ENCODE results near the gene XIAP.

XIAP gene

GRCh38 chrX:123943488-123943887, 83.6 kb downstream of the XIAP start:
- no peak overlapping the region for H3K4me3 ChIP-seq (ENCODE audit: low read depth in 1 of 2, low read length in 2 of 2)

GRCh38 chrX:123949846-123950245, 90.0 kb downstream of the XIAP start:
- Histone ChIP-seq H3K27ac (ENCODE audit: low read depth, low read length) (no peak overlapping the region), H3K27me3 (ENCODE audit: control insufficient read depth in 1 of 2, insufficient read depth in 2 of 2, low read length in 2 of 2) (no peaks in the 10 kb centered on the region), H3K4me3 (ENCODE audit: low read depth in 1 of 2, low read length in 2 of 2) (no peak overlapping the region), H3K9me3 (ENCODE audit: control insufficient read depth in 1 of 2, low read length in 2 of 2) (no peaks in the 10 kb centered on the region), H3K4me1 (ENCODE audit: control insufficient read depth in 1 of 2, insufficient read depth in 2 of 2, low read length in 2 of 2) (peaks cover 0 to 3% of the 10 kb centered on the region in 2 donors), H3K9ac (ENCODE audit: low read depth in 1 of 2, low read length in 2 of 2) (no peak overlapping the region), H3K36me3 (ENCODE audit: control insufficient read depth in 1 of 2, insufficient read depth in 2 of 2, low read length in 2 of 2) (no peaks in the 10 kb centered on the region)

More at GRCh38 chrX:123943488-123943887, 83.6 kb downstream of the XIAP start:
- no peak overlapping the region for H3K27ac ChIP-seq (ENCODE audit: low read depth, low read length)
- H3K36me3 ChIP-seq (ENCODE audit: control insufficient read depth in 1 of 2, insufficient read depth in 2 of 2, low read length in 2 of 2) = no peaks in the 10 kb centered on the region
- no peak overlapping the region for H3K9ac ChIP-seq (ENCODE audit: low read depth in 1 of 2, low read length in 2 of 2)
- H3K9me3 ChIP-seq (ENCODE audit: control insufficient read depth in 1 of 2, low read length in 2 of 2) = no peaks in the 10 kb centered on the region
- H3K4me1 ChIP-seq (ENCODE audit: control insufficient read depth in 1 of 2, insufficient read depth in 2 of 2, low read length in 2 of 2) = peaks cover 0 to 4% of the 10 kb centered on the region in 2 donors
- H3K27me3 ChIP-seq (ENCODE audit: control insufficient read depth in 1 of 2, insufficient read depth in 2 of 2, low read length in 2 of 2) = no peaks in the 10 kb centered on the region

GRCh38 chrX:123959281-123960063, 99.6 kb downstream of the XIAP start:
- H3K27ac ChIP-seq (ENCODE audit: low read depth, low read length) = peak overlapping the region; percentile 89
- H3K9ac ChIP-seq (ENCODE audit: low read depth in 1 of 2, low read length in 2 of 2) = peak overlapping the region; percentile 80 to 85
- no peaks in the 10 kb centered on the region for H3K9me3 ChIP-seq (ENCODE audit: control insufficient read depth in 1 of 2, low read length in 2 of 2)

GRCh38 chrX:123960956-123961267, 101.1 kb downstream of the XIAP start:
- peak overlapping the region; percentile 86 to 97 for H3K9ac ChIP-seq (ENCODE audit: low read depth in 1 of 2, low read length in 2 of 2)
- peak overlapping the region; percentile 92 for H3K27ac ChIP-seq (ENCODE audit: low read depth, low read length)
- H3K27me3 ChIP-seq (ENCODE audit: control insufficient read depth in 1 of 2, insufficient read depth in 2 of 2, low read length in 2 of 2) = no peaks in the 10 kb centered on the region
- peaks cover 0 to 9% of the 10 kb centered on the region in 2 donors for H3K4me1 ChIP-seq (ENCODE audit: control insufficient read depth in 1 of 2, insufficient read depth in 2 of 2, low read length in 2 of 2)
- no peaks in the 10 kb centered on the region for H3K36me3 ChIP-seq (ENCODE audit: control insufficient read depth in 1 of 2, insufficient read depth in 2 of 2, low read length in 2 of 2)
- H3K9me3 ChIP-seq (ENCODE audit: control insufficient read depth in 1 of 2, low read length in 2 of 2) = no peaks in the 10 kb centered on the region
- H3K4me3 ChIP-seq (ENCODE audit: low read depth in 1 of 2, low read length in 2 of 2) = peak overlapping the region; percentile 81

More at GRCh38 chrX:123959281-123960063, 99.6 kb downstream of the XIAP start:
- Histone ChIP-seq H3K4me1 (ENCODE audit: control insufficient read depth in 1 of 2, insufficient read depth in 2 of 2, low read length in 2 of 2) (peaks cover 0 to 6% of the 10 kb centered on the region in 2 donors), H3K27me3 (ENCODE audit: control insufficient read depth in 1 of 2, insufficient read depth in 2 of 2, low read length in 2 of 2) (no peaks in the 10 kb centered on the region), H3K4me3 (ENCODE audit: low read depth in 1 of 2, low read length in 2 of 2) (peak overlapping the region; percentile 76 to 84), H3K36me3 (ENCODE audit: control insufficient read depth in 1 of 2, insufficient read depth in 2 of 2, low read length in 2 of 2) (no peaks in the 10 kb centered on the region)

- peak within 1 kb of the TSS; percentile 92 for H3K27ac ChIP-seq (ENCODE audit: low read depth, low read length)
- H3K4me1 ChIP-seq (ENCODE audit: control insufficient read depth in 1 of 2, insufficient read depth in 2 of 2, low read length in 2 of 2) = peaks cover 0 to 9% of the 10 kb centered on the region in 2 donors
- peak within 1 kb of the TSS; percentile 86 to 97 for H3K9ac ChIP-seq (ENCODE audit: low read depth in 1 of 2, low read length in 2 of 2)
- H3K9me3 ChIP-seq (ENCODE audit: control insufficient read depth in 1 of 2, low read length in 2 of 2) = no peaks in the 10 kb centered on the region
- no peaks in the 10 kb centered on the region for H3K27me3 ChIP-seq (ENCODE audit: control insufficient read depth in 1 of 2, insufficient read depth in 2 of 2, low read length in 2 of 2)
- no peaks in the 10 kb centered on the region for H3K36me3 ChIP-seq (ENCODE audit: control insufficient read depth in 1 of 2, insufficient read depth in 2 of 2, low read length in 2 of 2)
- peak within 1 kb of the TSS; percentile 81 for H3K4me3 ChIP-seq (ENCODE audit: low read depth in 1 of 2, low read length in 2 of 2)
Observed at GRCh38 chrX:123961268-123962005, 101.6 kb downstream of the XIAP start, which contains the start of gene STAG2. Gene STAG2 (plus strand): TSS chrX:123961706. CDS start chrX:124022628, 60,922 bp downstream.

DNA sequence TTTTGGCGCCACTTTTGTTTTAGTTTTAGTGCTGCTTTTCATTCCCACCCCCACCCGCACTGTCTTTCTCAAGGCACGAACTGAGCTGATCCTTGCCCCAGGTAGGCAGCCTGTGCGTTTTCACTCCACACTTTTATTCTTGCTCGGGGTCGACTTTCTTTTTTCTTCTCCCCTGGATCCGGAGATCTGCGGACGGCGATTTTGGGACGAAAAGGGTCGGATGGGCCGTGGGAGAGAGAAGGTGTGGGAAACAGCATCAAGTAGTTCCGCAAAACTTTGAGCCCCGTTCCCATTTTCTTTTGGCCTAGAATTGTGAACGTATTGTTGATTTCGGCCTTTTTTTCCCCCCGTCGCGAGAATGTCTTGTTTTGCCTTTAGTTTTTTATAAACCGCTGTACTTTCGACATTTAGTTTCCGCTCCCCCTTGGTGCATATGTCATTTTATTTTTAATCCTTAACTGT, 102.2 kb downstream of the XIAP start:
- H3K4me3 ChIP-seq (ENCODE audit: low read depth in 1 of 2, low read length in 2 of 2) = peak overlapping the region; percentile 81
- no peaks in the 10 kb centered on the region for H3K9me3 ChIP-seq (ENCODE audit: control insufficient read depth in 1 of 2, low read length in 2 of 2)
- peak overlapping the region; percentile 92 for H3K27ac ChIP-seq (ENCODE audit: low read depth, low read length)
- no peaks in the 10 kb centered on the region for H3K36me3 ChIP-seq (ENCODE audit: control insufficient read depth in 1 of 2, insufficient read depth in 2 of 2, low read length in 2 of 2)
- H3K27me3 ChIP-seq (ENCODE audit: control insufficient read depth in 1 of 2, insufficient read depth in 2 of 2, low read length in 2 of 2) = no peaks in the 10 kb centered on the region
- peak overlapping the region; percentile 77 to 97 for H3K9ac ChIP-seq (ENCODE audit: low read depth in 1 of 2, low read length in 2 of 2)
- H3K4me1 ChIP-seq (ENCODE audit: control insufficient read depth in 1 of 2, insufficient read depth in 2 of 2, low read length in 2 of 2) = peaks cover 0 to 9% of the 10 kb centered on the region in 2 donors

GRCh38 chrX:123962794-123963373, 103.0 kb downstream of the XIAP start:
- peak overlapping the region; percentile 81 for H3K4me3 ChIP-seq (ENCODE audit: low read depth in 1 of 2, low read length in 2 of 2)

More at GRCh38 chrX:123962794-123963373, 103.0 kb downstream of the XIAP start:
- no peaks in the 10 kb centered on the region for H3K9me3 ChIP-seq (ENCODE audit: control insufficient read depth in 1 of 2, low read length in 2 of 2)
- H3K27me3 ChIP-seq (ENCODE audit: control insufficient read depth in 1 of 2, insufficient read depth in 2 of 2, low read length in 2 of 2) = no peaks in the 10 kb centered on the region
- peak overlapping the region; percentile 92 for H3K27ac ChIP-seq (ENCODE audit: low read depth, low read length)
- H3K9ac ChIP-seq (ENCODE audit: low read depth in 1 of 2, low read length in 2 of 2) = peak overlapping the region; percentile 77 to 97
- H3K4me1 ChIP-seq (ENCODE audit: control insufficient read depth in 1 of 2, insufficient read depth in 2 of 2, low read length in 2 of 2) = peaks cover 0 to 9% of the 10 kb centered on the region in 2 donors
- H3K36me3 ChIP-seq (ENCODE audit: control insufficient read depth in 1 of 2, insufficient read depth in 2 of 2, low read length in 2 of 2) = no peaks in the 10 kb centered on the region

All from duodenal mucosa (tissue), 2 donors.